Right ventricle myocardium superior (tissue), 1 donor: Measurements from ENCODE around the gene GNG7. TPM values are rescaled to one million over a fixed set of nuclear protein-coding genes. Genes with fewer than 3 reads are reported as not detected.
A peak's percentile ranks its signal among the peaks of the same experiment; 100 is the strongest.
"Not testable (repeated sequence)": the region's sequence is repeated elsewhere in the genome, so short reads cannot be mapped to it uniquely, and the experiment has no call there.

Experiments
- ATAC-seq: fragments of 200-7000 bp; cut with Tn5 transposase; one replicate; pipeline ENCODE4 v1.9.1; 2020; ENCODE audit warnings: mild to moderate bottlenecking; ENCODE audit not compliant: poor library complexity
- DNase-seq: peaks from one replicate; pipeline ENCODE4 v3.0.0-alpha.2; 2020
- intact Hi-C: fragments of 100-400 bp; cut with DNase I; formaldehyde crosslinking; loops from one replicate; pipeline ENCODE4 v1.11.2; 2022
- total RNA-seq: library from RNA; stranded (reverse); fragmentation: NEBNext Ultra II Directional; extraction: Animal tissue kit (Norgen Biotek cat#: 25700); gene quantifications from one replicate; pipeline ENCODE4 v1.2.1, GENCODE V29; 2021
- donor health status: DM: no; HTN: yes; CAD: no; lungs with severe emphysema.

The GNG7 gene
- total RNA-seq, 1 donor from 2014 or later, result 35.2 TPM

- peak; percentile 39 for DNase-seq
- intact Hi-C loops, result loop anchor here (5.0 kb wide), 3 partner anchors 34 to 66 kb away; partner anchors contain the start of gene GADD45B
- not testable (repeated sequence) for ATAC-seq
These were observed 159.4 kb downstream of the GNG7 start for GRCh38 chr19:2543072-2543462.

- ATAC-seq, result no peak
- intact Hi-C loops, result loop anchor here (5.0 kb wide), 3 partner anchors 35 to 65 kb away; partner anchors contain the start of gene GADD45B
- peak; percentile 50 for DNase-seq
These were observed 160.0 kb downstream of the GNG7 start for GRCh38 chr19:2542341-2543069.

DNA sequence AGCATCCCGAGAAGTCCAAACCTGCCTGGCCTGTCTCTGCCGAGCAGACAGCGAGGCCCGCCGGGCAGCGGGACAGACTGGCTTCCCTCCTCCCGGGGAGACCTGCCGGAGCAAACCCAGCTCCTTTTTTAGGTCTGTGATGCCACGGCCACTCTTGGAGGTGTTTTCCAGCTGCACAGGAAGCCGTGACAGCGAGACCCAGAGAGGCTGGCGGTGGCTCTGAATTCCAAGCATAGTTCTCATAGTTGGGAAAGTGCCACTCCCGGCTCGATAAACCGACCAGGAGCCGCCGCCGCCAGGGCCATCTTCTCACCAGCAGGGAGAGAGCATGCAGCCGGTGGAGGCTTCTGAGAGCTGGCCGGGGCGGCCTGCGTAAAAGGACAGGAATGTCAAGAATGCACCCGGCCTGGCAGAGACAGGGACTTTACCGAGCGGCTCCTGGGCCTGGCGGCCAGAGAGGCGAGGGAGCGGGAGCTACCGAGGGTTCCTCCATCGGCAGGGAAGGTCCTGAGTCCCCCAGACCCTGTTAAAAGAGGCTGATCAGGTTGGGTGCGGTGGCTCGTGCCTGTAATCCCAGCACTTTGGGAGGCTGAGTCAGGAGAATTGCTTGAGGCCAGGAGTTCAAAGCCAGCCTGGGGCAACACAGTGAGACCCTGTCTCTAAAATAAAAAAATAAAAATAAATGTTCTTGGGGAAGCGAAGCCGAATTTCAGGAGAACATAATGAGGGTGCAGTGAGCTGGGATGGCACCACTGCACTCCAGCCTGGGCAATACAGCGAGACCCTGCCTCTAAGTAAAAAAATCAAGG is 161.6 kb downstream of the GNG7 start:
- DNase-seq (peak; percentile 94), ATAC-seq (peak; percentile 82)
- intact Hi-C loops, result loop anchor here (5.0 kb wide), 3 partner anchors 36 to 64 kb away; partner anchors contain the start of gene GADD45B

DNA sequence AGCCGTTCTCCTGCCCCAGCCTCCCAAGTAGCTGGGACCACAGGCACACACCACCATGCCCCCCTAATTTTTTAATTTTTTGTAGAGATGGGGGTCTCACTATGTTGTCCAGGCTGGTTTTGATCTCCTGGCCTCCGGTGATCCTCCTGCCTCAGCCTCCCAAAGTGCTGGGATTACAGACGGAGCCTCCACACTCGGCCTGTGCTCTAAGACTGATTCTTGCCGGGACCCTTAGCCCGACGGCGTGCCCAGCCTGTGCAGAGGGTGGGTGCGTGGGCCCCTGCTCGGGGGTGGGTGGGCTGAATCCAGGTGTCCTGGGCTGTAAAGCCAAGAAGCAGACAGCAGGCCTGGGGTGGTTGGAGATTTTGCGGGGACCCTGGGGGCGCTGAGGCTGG is 162.2 kb downstream of the GNG7 start:
- intact Hi-C loops, result loop anchor here (5.0 kb wide), 3 partner anchors 37 to 63 kb away; partner anchors contain the start of gene GADD45B
- no peak for DNase-seq

GRCh38 chr19:2538096-2538757 is 164.3 kb downstream of the GNG7 start:
- DNase-seq, result peak; percentile 7
- ATAC-seq, result no peak
- intact Hi-C loops, result no loop called here

More for the DNA sequence above, 162.2 kb downstream of the GNG7 start:
- ATAC-seq, result no peak

DNA sequence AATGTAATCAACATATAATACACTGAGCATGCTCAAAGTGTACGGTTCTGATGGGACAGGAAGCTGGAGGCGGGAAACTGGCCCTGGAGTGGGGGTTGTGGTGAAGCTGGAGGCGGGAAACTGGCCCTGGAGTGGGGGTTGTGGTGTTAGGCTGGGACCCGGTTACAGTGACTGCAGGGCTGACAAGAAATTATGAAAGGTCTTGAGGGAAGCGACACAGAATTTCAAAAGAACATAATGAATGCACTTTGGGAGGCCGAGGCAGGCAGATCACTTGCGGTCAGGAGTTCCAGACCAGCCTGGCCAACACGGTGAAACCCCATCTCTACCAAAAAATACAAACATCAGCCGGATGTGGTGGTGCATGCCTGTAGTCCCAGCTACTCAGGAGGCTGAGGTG is 164.9 kb downstream of the GNG7 start:
- peak; percentile 17 for DNase-seq
- ATAC-seq, intact Hi-C loops: not testable (repeated sequence)

DNA sequence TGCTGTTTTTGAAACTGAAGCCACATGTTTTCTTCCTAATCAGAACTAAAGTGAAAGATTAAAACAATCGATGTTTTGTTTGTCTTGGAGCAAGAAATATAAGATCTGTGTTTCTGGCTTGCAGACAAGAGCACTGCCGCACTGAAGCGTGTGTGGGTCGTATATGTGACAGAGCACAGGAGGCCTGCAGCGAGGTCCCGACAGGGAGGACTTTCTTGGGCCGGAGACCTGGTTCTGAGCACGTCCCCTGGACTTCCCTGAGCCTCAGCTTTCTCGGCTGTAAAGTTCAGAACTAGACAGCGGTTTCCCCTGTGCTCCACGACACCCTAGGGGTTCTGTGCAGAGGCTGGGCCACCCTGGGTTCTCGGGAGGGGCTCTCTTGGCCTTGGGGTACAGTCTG is 166.0 kb downstream of the GNG7 start:
- intact Hi-C loops, result no loop called here
- DNase-seq (peak; percentile 29), ATAC-seq (no peak)

- DNase-seq, result no peak
- ATAC-seq, result no peak
- intact Hi-C loops, result no loop called here
These were observed 168.0 kb downstream of the GNG7 start for GRCh38 chr19:2534423-2535013.

- ATAC-seq (no peak), DNase-seq (peak; percentile 6)
- intact Hi-C loops, result no loop called here
These were observed 168.6 kb downstream of the GNG7 start for GRCh38 chr19:2533686-2534422.

GRCh38 chr19:2533072-2533425 is 169.4 kb downstream of the GNG7 start:
- intact Hi-C loops, result no loop called here
- ATAC-seq, result no peak
- no peak for DNase-seq

DNA sequence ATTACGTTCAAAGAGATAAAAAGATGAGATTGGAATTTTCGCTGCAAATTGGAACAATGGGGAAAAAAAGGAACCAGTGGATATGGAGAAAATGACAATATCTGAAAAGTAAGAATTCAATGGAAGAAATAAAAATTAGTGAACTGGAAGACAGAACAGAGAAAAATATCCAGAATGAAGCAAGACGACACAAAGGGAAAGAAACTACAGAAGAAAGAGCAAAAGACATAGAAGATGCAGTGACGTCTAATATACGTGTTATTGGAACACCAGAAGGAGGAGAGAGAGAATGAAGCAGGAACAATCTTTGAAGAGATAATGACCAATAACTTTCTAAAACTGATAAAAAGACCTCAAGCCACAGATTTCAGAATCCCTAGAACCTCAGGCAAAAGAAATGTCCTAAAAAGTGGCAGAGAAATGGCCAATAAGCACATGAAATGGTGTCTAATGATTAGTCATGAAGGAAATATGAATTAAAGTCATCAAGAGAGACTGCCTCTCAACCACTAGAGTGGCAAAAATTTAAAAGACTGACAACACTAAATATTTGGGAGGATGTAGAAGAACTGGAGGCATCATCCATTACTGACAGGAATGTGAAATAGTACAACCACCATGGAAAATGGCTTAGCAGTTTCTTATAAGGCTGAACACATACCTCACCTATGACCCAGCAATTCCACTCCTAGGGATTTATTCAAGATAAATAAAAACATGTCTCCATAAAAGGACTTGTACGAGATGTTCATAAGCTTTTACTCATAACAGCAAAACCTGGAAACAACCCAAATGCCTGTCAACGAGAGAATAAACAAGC is 170.0 kb downstream of the GNG7 start:
- intact Hi-C loops, result no loop called here
- DNase-seq (no peak), ATAC-seq (peak; percentile 20)

DNA sequence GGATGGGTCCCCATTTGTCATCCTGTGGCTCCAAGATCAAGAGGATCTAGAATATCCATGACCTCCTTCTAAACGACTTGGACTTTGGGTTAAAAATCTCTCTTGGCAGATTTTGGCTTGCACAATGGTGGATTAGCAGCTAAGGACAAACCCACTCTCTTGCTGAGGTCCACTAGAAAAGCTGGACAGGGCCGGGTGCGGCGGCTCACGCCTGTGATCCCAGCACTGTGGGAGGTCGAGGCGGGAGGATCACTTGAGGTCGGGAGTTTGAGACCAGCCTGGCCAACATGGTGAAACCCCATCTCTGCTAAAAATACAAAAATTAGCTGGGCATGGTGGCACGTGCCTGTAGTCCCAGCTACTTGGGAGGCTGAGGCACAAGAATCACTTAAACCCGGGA is 172.6 kb downstream of the GNG7 start:
- DNase-seq, result peak; percentile 15
- intact Hi-C loops, ATAC-seq: not testable (repeated sequence)

DNA sequence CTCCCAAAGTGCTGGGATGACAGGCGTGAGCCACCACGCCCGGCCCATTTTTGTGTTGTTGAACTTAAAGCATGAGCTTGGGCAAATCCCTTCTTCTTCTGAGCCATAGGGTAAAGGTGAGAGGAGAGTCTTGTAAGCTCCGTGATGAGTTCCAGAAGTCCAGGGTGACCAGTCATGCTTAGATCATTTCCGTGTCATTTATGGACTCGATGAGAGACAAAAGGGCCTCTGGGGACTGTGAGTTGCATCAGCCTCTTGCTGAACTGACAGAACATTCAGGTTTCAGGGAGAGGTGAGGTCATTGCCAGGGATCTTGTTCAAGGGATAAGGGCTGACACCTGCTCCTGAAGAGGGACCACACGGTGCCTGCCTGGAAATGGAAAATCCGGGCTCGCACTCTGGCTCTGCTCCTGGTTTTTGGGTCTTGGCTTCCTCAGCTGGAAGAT is 173.0 kb downstream of the GNG7 start:
- ATAC-seq, result no peak

GRCh38 chr19:2528675-2529101 is 173.8 kb downstream of the GNG7 start:
- ATAC-seq (no peak), DNase-seq (peak; percentile 22)
- intact Hi-C loops, result no loop called here

More for the DNA sequence above, 173.0 kb downstream of the GNG7 start:
- intact Hi-C loops, result no loop called here
- no peak for DNase-seq

DNA sequence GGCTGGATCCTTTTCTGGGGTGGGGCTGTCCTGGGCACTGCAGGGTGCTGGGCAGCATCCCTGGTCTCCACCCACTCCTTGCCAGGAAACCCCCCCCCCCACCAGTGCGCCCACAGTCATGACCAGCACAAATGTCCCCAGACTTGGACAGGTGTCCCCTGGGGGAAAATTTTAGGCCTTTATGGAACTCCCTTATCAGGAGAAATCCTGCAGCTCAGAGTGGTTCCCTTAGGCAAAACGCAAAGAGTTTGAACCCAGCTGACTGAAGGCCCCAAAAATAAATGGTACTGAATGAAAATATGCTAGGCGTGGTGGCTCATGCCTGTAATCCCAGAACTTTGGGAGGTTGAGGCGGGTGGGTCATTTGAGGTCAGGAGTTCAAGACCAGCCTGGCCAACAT is 174.8 kb downstream of the GNG7 start:
- no peak for DNase-seq
- no peak for ATAC-seq
- intact Hi-C loops, result no loop called here

GRCh38 chr19:2527171-2527570 is 175.3 kb downstream of the GNG7 start:
- ATAC-seq (no peak), DNase-seq (no peak)
- intact Hi-C loops, result no loop called here
